OCI-M2 (cell line): ENCODE results near the gene PIGL.
"Not testable (repeated sequence)": the region's sequence is repeated elsewhere in the genome, so short reads cannot be mapped to it uniquely, and the experiment has no call there.

ENCODE experiments used
- DNase-seq: peaks from one replicate; lab custom pipeline; 2025; ENCODE audit not compliant: unreplicated experiment; lab: John Stamatoyannopoulos, UW

PIGL gene

GRCh38 chr17:16304830-16305229 is 87.8 kb downstream of the PIGL start:
- no peak for DNase-seq

DNA sequence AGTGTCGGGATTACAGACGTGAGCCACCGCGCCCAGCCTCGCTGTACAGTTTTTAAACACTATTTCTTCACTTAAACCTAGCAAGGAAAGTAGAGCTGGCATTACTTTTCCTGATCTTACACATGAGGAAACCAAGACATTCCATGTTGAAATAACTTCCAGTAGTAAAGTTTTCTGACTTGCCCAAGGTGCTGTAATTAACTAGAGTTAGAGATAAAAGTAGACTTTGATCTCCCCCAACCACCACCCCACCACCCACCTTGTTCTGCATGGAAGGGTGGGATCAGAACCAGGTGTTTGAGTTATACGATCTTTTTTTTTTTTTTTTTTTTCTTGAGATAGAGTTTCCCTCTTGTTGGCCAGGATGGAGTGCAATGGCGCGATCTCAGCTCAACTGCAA is 89.2 kb downstream of the PIGL start:
- no peak for DNase-seq

DNA sequence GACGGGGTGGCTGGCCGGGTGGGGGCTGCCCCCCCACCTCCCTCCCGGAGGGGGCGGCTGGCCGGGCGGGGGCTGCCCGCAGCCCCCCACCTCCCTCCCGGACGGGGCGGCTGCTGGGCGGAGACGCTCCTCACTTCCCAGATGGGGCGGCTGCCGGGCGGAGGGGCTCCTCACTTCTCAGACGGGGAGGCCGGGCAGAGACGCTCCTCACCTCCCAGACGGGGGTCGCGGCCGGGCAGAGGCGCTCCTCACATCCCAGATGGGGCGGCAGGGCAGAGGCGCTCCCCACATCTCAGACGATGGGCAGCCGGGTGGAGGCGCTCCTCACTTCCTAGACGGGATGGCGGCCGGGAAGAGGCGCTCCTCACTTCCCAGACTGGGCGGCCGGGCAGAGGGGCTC is 95.1 kb downstream of the PIGL start:
- DNase-seq: not testable (repeated sequence)

DNA sequence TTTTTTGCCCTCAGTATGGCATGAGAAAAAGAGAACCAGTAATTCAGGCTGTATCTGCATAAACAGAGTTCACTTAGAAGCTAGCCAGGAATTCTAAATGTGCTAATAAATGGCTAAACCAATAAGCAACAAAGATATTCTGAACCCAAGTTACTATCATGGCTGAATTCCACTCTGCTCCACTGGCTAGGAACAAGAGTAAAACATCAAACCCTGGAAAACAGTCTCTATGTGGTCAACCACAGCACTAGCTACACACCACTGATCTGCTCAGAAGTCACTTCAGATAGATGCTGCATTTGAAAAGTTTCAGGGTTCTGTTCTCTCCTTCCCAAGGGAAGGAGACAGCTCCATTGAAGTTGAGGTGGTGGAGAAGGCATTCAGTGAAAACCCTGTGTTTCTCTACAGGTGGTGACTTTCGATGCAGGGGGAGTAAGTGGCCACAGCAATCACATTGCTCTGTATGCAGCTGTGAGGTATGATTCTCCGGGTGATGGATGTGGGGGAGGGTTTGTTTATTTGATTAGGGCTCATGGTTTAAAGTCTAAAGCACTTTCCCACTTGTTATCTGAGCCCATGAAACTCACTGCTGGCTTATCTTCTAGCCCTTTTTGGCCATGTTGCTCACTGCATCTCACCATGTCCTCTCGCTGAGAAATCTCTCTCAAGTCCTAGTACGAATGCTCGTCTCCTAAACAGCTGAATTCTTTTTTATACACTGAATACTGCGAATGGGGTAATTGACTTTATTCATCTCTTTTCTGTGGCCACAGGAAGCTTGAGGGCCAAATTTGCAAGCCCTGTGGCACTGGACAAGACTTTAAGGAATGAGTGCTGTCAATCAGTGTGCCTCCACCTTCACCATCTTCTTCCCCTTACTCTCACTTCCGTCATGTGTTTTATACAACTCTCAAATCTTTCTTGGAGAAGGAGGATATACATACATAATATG is 96.4 kb downstream of the PIGL start:
- no peak for DNase-seq

DNA sequence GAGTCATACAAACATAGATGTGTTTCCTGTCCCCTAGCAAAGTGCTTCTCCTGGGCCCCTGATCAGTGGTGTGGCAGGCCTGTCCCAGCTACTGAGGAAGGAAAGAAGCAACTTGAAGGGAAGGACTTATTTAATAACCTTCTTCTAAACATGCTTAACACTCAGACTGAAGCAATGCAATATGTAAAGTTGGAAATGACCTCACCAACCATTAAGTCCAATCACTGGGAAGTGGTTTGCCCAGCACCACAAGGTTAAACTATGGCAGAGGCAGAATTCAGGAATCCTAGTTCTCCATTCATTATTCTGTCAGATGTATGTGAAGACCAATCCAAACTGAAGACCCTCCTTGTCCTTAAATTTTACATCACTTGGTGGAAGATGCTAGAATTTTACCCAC is 97.2 kb downstream of the PIGL start:
- no peak for DNase-seq

- DNase-seq: no peak
Observed at GRCh38 chr17:16314859-16315258, 97.8 kb downstream of the PIGL start.

DNA sequence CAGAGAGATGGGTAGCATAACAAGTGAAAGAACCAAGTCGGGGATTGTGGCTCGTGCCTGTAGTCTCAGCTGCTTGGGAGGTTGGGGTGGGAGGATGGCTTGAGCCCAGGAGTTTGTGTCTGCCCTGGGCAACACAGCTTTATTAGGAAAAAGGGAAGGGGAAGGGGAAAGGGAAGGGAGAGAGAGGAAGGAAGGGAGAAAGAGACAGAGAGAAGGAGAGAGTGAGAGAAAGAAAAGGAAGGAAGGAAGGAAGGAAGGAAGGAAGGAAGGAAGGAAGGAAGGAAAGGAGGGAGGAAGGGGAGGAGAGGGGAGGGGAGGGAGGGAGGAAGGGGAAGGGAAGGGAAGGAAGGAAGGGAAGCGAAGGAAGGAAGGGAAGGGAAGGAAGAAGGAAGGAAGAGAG is 103.0 kb downstream of the PIGL start:
- DNase-seq: no peak

GRCh38 chr17:16322636-16323035 is 105.6 kb downstream of the PIGL start:
- DNase-seq: no peak

- no peak for DNase-seq
Observed at GRCh38 chr17:16325964-16326363, 109.0 kb downstream of the PIGL start.

- no peak for DNase-seq
Observed at GRCh38 chr17:16327018-16327417, 110.0 kb downstream of the PIGL start.

DNA sequence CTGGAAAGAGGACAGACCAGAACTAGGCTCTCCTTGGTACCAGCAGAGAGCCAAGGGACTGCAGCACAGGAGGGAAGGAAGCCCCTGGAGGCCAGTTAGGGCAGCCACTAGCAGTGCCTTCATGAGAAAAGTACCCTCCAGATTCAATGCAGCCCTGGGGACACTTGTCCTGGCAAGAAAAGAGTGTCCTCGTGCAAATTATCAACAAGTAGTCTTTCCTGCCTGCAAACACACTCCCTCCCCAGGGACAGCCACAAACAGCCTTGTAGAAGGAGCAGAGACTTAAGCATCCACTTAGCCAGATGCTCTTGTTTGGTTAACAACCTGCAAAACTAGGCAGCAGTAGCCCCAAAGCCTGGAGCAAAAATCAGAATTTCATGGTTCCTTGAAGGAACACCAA is 112.0 kb downstream of the PIGL start:
- DNase-seq: no peak

GRCh38 chr17:16329519-16330271 is 112.7 kb downstream of the PIGL start:
- DNase-seq: no peak

DNA sequence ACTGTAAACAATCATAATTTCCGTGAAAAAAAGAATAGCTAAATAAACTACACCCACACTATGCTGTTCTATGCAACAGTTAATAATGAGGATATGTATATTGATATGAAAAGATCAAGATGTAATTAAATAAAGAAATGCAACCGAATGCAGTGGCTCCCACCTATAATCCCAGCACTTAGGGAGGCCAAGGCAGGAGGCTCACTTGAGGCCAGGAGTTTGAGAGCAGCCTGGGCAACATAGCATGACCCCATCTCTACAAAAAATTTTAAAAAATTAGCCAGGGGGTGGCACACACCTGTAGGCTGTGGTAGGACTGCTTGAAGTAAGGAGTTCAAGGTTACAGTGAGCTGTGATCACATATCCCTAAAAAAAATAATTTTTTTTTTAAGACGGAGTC is 121.4 kb downstream of the PIGL start:
- no peak for DNase-seq

GRCh38 chr17:16339402-16339801 is 122.4 kb downstream of the PIGL start:
- DNase-seq: no peak

DNA sequence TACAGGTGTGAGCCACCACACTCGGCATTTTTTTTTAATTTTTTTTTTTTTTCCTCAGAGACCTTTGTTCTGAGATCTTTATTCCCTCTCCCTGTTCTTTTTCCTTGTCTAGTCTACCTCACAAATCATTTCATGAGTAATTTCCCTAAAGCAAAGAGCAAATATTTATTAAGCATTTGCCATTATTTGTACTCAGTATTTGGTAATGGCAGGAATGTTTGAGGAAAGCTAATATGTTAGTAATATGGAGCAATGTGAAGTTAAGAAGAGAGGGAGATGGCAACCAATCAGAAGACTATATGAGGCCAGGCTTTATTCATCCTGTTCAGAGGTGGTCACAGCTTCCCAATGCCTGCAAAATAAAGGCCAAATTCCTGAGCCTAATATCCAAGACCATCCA is 122.9 kb downstream of the PIGL start:
- no peak for DNase-seq

DNA sequence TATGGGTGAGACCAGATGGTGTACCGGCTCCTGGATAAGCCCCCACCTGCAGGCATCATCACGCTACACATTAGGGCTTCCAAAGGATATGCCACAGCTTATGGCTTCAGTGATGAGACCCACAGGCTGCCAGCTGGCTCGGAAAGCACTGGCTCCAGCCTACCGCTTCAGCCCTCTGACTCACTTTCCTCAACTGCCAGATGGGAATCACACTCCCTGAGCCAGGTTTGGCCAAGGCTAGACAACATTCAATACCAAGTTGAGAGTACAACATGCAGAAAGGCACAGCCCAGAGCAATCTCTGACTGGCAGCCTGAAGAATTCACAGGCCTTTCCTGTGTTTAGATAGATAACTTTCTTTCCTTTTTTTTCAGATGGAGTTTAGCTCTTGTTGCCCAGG is 126.0 kb downstream of the PIGL start:
- DNase-seq: no peak

- no peak for DNase-seq
Observed at GRCh38 chr17:16343569-16343968, 126.6 kb downstream of the PIGL start.

GRCh38 chr17:16345565-16345964 is 128.6 kb downstream of the PIGL start:
- no peak for DNase-seq

DNA sequence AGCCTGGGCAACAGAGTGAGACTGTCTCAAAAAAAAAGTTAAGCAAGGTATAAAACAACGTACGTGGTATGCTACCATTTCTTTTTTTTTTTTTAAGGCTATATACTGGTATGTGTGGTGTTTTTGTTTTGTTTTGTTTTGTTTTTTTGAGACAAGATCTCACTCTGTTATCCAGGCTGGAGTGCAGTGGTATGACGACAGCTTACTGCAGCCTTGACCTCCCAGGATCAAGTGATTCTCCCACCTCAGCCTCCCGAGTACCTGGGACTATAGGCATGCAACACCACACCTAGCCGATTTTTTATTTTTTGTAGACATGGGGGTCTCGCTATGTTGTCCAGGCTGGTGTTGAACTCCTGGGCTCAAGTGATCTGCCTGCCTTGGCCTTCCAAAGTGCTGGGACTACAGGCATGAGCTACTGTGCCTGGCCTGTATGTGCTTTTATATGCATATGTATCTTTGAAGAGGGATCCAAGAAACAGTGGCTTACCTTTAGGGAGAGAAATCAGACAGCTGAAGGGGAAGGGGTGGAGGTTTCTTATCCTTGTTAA is 129.8 kb downstream of the PIGL start:
- DNase-seq: no peak

- DNase-seq: no peak
Observed at GRCh38 chr17:16348586-16348985, 131.6 kb downstream of the PIGL start.

DNA sequence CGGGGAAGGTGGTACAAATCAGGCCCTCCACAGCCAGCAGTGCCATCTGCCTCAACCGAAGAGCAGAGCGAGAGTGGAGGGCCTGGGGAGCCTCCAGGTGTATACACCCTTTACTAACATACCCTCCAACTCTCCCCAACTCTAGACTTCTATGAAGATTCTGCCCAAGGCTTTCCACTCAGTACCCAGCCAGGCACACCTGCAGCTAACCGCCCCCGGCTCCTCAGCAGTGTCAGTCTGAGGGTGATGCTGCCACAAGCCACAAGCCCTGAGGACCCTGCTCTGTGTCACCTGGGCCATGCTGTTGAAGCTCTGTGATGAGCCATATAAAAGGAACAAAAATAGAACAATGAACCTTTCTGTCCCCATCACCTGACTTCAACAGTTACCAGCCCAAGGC is 132.4 kb downstream of the PIGL start:
- no peak for DNase-seq

GRCh38 chr17:16351831-16352230 is 134.8 kb downstream of the PIGL start:
- DNase-seq: no peak
